HG03460 (cell line): ENCODE data around the gene CCDC59.
"Not testable (repeated sequence)": the region's sequence is repeated elsewhere in the genome, so short reads cannot be mapped to it uniquely, and the experiment has no call there.

Source experiments
- ATAC-seq: cut with Tn5 transposase; IDR thresholded peaks from one replicate; pipeline ENCODE4 v1.9.1; 2021; ENCODE audit not compliant: unreplicated experiment

CCDC59 gene, protein sequence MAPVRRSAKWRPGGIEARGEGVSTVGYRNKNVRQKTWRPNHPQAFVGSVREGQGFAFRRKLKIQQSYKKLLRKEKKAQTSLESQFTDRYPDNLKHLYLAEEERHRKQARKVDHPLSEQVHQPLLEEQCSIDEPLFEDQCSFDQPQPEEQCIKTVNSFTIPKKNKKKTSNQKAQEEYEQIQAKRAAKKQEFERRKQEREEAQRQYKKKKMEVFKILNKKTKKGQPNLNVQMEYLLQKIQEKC

DNA sequence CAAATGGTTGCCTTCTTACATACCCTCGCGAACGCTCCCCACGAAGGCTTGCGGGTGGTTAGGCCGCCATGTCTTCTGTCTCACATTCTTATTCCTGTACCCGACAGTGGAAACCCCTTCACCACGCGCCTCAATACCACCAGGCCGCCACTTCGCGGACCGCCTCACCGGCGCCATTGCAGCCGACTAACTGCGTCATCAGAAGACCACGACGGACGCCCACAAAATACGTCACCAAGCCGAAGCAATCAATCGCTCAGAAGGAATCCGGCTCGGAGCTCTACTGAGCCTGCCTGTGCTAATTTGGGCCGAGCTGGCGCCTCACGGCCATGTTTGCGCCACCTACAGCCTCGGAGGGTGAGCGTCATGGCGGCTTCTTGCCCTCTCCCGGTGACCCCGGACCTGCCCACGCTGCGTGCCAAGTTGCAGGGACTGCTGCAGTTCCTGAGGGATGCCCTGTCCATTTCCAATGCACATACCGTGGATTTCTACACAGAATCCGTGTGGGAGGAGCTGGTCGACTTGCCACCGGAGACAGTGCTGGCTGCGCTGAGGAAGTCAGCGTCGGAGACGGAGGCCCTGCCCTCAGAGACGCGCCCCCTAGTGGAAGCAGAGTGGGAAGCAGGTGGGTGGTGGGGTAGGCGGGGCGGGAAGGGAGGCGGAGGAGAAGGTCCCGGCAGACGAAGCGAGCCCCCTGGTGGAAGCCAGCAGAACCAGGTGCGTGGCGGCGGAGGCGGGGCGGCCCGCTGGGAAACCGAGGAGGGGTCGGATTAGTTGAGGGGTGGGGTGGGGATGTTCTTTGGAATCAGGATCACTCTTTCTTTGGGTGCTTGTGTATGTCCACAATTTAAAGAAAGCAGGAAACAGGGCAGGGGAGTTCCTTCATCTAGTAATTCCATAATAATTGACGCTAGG is at the start of gene CCDC59, which contains the start of gene METTL25:
TSS of gene CCDC59 (minus strand) at position 188 of the 915 bp plus-strand sequence. CDS start at position 177, 11 bp downstream.
TSS of gene METTL25 (plus strand) at position 330 of the 915 bp plus-strand sequence. CDS start at position 367, 37 bp downstream.
- ATAC-seq: peak; percentile 94

DNA sequence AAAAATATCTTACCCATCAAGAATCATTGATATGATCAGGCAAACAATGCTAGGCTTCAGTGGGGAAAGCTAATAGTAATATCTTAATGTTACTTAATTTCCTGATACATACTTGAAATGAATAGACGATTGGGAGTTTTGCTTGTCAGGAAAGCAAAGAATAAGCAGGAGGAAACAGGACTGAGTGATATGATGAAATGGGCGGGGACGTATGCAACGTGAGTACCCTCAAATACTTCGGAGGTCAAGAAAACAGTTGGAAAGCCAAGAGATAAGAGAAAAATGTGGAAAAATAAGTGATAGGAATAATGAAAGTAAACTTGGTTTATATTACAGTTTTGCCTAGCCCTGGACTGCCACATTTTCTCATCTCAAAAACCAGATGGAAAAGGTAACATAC is 49.3 kb upstream of the CCDC59 start:
- no peak for ATAC-seq

DNA sequence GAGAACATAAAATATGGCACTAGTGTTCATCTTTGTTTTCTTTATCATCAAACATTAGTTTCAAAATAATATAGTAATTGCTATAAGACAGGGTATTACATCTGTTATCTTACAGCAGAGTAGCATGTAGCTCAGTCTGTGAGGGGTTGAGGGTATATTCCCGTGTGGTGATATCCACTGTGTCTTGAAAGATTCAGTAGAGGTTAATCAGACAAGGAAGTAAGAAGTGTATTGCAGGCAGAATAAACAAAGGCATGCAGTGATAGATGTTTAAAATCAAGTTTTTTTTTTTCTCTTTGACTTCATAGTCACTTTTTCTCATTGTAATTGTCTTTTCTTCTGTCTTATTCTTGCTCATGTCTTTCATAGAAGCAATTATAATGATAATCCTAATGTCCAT is 48.5 kb upstream of the CCDC59 start:
- ATAC-seq: no peak

DNA sequence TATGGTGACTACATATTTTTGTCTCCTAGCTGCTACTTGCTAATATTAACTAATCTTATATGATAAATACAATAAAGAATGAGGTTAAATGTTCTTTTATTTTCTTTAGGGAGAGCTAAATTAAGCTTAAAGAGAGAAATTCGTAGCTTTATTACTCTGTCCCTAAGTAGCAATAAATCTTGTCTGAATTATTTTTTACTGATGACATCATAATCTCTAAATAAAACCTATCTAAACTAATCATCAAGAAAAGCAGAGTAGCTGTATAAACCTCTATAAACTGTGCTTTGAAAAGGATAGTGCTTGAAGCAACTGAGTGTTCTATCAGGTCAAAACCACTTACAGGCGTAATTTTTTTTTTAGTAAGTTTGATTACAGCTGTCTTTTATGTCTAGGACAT is 42.6 kb upstream of the CCDC59 start:
- no peak for ATAC-seq

DNA sequence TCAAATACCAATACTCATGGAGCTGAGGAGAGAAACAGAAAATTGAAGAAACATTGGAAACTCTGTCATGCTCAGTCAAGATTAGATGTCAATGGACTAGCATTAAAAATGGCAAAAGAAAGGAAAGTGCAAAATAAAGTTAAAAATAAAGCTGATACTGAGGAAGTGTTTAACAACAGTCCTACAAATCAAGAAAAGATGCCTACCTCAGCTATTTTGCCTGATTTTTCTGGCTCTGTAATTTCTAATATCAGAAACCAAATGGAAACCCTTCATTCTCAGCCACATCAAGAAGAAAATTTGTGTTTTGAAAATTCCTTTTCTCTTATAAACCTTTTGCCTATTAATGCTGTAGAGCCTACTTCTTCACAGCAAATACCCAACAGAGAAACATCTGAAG is 40.7 kb upstream of the CCDC59 start:
- no peak for ATAC-seq

DNA sequence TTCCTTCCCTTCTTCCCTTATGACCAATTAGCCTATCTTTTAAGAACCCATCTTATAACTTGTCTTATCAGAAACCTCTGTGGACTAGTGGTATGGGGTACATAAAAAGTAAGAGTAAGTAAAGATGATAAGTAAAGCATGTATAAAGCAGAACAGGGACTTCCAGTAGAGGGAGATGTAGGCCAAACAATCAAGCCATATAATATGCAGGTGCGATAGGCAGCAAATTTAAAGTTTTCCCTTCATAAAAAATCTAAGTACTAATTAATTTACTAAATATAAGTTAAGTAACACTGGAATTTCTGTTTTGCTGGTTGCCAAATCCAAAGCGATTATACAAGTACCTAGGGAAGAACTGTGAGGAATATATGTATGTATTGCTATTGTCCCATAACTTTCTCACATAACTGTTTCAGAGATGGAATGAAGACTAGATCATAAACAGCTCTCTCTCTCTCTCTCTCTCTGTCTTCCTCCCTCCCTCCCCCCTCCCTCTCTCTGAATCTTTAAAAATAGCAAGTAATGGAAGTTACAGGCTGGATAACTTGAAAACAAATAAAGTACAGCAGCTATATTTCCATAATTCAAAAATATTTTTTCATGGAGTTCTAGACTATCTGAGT is 25.9 kb upstream of the CCDC59 start:
- peak; percentile 68 for ATAC-seq

DNA sequence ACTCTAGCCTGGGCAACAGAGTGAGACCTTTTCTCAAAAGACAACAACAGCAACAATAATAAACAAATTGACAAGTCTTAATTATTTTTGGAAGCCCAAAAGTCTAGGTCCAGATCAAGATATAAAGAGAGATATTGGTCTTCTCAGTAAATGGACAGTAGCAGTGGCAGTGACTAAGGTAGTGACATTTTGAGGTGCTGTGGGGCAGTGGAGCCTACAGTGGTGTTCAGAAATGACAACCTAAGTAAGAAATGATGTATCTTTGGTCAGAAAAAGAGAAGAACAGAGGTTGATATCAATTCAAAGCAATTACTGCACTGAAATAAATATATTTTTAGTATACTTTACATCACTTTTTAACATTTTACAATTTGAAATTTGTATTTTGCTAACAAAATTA is 20.8 kb upstream of the CCDC59 start:
- ATAC-seq: no peak

DNA sequence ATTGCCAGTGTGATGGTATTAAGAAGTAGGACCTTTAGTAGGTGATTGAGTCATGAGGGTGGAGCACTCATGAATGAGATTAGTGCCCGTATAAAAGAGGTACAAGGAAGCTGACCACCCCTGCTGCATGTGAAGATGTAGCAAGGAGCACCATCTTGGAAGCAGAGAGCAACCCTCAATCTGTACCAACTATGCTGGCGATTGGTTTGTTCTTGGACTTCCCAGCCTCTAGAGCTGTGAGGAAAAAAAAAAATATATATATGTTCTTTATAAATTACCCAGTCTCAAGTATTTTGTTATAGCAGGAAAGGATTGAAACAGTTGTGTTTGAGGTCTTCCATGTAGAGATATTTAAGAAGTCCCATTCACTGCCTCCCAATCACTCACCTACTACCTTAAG is 17.0 kb upstream of the CCDC59 start:
- ATAC-seq: no peak

DNA sequence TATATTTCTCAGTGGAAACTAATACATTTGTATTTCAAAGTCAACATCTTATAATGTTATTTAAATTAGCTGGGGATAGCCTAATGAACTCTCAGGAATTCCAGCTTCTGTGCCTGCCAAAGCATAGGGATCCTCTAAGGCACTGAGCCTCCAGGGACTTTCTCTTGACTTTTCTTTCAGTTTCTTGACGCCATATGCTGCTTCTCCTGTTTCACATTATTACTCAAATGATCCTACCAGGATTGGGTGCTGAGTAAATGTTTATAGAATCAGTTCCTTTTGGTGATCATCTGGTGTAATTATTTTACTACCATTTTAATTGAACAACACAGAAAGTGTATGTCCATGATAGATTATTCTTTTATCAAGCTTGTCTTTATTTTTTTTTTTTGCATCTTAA is 8.0 kb upstream of the CCDC59 start:
- peak; percentile 55 for ATAC-seq

DNA sequence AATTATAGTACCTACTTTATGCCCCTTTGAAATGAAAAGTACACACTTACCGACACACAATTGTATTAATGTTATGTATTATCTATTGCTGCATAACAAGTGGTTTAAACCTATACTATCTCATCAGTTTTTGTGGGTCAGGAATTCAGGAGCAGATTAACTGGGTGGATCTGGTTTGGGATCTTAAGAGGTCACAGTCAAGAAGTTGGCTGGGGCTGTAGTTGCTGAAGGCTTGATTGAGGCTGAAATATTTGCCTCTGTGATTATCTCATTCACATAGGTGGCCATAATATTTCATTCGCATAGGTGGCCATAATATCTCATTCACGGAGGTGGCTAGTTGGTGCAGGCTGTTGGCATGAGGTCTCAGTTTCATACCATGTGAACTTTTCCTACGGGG is 5.8 kb upstream of the CCDC59 start:
- no peak for ATAC-seq

DNA sequence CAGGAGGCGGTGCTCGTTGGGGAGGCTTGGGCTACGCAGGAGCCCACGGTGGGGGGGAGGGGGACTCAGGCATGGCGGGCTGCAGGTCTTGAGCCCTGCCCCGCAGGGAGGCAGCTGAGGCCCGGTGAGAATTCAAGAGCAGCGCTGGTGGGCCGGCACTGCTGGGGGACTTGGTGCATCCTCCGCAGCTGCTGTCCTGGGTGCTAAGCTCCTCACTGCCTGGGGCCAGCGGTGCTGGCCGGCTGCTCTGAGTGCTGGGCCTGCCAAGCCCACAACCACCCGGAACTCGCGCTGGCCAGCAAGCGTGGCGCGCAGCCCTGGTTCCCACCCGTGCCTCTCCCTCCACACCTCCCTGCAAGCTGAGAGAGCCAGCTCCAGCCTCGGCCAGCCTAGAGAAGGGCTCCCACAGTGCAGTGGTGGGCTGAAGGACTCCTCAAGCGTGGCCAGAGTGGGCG is 3.3 kb upstream of the CCDC59 start:
- no peak for ATAC-seq

DNA sequence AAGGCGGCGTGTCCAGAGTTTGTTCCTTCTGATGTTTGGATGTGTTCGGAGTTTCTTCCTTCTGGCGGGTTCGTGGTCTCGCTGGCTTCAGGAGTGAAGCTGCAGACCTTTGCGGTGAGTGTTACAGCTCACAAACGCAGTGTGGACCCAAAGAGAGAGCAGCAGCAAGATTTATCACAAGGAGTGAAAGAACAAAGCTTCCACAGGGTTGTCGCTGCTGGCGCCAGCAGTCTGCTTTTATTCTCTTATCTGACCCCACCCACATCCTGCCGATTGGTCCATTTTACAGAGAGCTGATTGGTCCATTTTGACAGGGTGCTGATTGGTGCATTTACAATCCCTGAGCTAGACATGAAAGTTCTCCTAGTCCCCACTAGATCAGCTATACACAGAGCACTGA is 2.6 kb upstream of the CCDC59 start:
- ATAC-seq: not testable (repeated sequence)

DNA sequence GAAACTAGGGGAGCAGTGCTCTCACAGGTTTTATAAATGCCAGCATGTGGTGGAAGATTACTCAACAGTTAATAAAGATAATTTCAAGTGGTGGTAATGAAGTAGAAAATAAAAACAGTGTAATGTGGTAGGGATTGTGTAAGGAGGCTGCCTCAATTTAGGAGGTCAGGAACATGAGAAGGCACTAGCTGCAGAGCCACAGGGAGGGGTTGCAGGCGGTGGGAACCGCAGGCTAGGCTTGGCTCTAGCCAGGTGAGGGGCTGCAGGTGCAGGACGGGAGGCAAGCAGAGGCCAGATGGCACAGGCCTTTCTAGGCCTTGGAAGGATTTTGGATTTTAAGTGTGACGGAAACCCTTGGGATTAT is 910 bp upstream of the CCDC59 start:
- ATAC-seq: peak; percentile 5

DNA sequence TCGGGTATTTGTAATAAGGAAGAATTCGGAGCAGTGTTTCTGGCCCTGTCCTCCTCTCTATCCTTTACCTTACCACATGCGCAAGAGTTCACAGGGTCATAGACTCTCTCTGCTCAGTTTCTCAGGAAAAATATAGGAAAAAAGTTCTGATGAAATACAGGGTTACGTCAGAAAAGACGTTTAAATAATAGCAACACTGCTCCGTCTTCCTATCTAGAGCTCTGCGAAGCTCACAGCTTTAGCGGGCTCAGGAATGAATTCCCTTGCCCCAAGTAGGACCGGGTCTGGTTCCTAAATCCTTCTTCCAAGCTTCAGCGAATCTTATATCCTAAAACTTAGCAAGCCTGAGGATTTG is 365 bp downstream of the CCDC59 start:
- ATAC-seq: no peak

DNA sequence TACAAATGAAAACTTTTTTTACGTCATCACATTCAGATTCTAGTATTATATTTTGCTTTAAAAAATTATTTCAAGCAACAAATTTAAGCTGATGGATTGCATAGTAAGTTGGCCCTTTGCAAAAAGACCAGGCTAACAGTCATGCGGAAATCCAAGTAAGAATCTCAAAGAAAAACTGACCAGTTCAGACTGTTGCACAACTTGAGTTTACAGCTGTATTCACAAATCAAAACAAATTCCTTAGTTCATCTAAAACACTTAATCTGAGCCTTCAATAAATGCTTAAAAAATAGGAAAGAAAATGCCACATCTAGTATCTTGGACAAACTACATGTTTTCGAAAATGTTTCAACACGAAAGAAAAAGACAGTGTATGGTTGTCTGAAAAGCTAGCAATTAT is 847 bp downstream of the CCDC59 start:
- no peak for ATAC-seq

DNA sequence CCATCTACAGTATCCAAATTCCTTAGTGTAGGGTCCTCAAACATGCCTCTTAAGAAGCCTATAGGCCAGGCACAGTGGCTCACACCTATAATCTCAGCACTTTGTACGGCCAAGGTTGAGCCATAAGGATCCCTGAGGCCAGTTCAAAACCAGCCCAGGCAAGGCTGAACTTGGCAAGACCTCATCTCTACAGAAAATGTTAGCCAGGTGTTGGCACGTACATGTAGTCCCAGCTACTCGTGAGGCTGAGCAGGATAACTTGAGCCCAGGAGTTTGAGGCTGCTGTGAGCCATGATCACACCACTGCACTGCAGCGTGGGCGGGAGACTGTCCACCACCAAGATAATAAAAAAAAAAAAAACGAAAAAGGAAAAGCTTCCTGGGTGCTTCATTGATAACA is 6.8 kb downstream of the CCDC59 start:
- ATAC-seq: no peak

DNA sequence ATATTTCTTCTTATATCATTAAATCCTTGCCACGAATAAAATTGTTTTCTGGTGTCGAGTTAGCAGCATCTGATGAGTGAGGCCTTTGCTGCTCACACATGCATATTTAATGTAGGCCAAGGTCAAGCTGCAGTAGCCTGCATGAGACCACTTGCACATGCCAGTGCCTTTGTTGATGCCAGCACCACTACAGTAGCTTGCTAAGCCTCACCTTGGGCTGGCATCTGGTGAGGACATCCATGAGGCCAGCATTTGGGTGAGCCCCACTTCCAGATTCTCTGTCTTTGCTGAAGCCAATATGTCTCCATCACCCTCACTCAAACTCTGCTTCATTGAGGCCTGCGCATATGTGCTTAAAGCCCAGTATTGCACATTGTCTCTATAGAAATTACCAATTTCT is 8.0 kb downstream of the CCDC59 start:
- no peak for ATAC-seq

DNA sequence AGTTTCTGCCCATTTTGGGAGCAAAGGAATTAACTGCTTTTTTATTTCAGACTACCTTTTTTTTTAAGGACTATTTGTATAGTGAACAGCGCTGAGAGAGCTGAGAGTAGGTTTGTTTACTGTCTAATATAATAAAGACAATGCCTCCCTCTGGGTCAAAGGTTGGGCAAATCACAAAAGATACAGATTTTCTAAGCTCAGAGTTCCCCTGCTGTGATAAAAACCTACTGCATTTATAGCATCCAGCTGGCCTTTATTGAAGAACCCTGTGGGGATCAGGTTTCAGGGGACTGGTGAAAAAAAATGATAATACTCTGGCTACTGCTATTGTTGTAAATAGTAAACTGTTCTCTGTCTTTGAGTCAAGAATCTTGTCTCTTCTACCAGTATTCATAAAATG is 28.7 kb downstream of the CCDC59 start:
- ATAC-seq: no peak

DNA sequence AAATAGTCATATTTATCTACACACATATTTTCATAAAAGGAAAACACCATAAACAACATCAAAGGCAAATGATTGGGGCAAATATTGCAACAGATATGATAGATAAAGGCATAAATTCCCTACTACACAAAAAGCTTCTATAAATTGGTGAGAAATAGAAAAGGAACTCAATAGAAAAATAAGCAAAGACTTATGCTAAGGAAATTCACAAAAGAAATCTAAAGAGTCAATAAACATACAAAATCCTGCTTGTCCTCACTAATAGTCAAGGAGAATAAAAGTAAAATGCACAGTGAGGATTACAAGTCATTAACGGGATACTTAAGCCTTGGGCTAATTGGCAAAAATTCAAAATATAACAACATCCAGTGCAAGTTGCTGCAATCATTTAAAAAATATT is 30.3 kb downstream of the CCDC59 start:
- no peak for ATAC-seq

DNA sequence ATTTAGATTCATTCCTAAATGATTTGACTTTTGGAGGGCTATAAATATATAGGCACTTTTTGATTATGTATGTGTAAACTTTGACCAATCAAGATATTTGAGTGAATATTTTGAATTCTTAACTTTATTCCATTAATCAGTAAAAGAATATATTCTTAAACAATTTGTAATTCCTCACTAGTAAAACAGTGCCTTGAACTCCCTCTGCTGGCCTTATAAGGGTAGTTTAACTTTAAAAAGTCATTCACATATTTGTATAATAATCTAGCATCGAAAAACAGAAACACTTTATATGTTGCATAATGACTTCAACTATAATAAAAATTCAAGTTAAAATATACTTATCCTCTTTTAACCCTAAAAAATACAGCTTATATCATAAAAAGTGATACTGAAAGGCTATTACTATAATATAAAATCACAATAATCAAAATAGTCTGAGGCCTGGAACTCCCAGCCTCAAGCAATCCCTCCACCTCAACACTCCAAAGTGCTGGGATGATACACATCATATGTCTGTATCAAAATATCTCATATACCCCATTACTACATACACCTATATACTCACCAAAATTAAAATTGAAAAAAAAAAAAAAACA is 31.2 kb downstream of the CCDC59 start:
- peak; percentile 62 for ATAC-seq

DNA sequence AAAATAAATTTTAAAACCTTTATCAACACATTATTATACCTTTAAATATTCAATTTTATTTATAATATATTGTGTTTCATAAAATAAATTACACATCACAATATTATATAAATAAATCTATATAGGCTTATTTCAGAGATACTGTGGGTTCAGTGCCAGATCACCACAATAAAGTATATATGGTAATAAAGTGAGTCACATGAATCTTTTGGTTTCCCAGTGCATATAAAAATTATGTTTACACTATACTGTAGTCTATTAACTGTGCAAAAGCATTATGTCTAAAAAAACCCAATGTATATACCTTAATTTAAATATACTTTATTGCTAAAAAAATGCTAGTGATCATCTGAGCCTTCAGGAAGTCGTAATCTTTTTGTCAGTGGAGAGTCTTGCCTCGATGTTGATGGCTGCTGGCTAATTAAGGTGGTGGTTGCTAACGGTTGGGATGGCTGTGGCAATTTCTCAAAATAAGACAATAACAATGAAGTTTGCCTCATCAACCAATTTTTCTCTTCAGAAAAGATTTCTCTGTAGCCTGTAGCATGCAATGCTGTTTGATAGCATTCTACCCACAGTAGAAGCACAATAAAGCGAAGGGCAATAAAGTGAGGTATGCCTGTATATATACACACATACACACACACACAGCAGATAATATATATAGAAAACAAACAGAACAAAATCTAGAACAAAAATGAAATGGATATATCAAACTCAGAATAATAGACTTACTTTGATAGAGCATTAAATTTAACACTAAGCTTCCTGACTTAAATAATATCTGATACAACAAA is 32.4 kb downstream of the CCDC59 start:
- ATAC-seq: no peak
